Measurements from ENCODE around the gene CD300LB. TPM values are rescaled to one million over a fixed set of nuclear protein-coding genes. Genes with fewer than 3 reads are reported as not detected.

The CD300LB gene
- total RNA-seq, 1 experiment from 2014 or later, result not detected

DNA sequence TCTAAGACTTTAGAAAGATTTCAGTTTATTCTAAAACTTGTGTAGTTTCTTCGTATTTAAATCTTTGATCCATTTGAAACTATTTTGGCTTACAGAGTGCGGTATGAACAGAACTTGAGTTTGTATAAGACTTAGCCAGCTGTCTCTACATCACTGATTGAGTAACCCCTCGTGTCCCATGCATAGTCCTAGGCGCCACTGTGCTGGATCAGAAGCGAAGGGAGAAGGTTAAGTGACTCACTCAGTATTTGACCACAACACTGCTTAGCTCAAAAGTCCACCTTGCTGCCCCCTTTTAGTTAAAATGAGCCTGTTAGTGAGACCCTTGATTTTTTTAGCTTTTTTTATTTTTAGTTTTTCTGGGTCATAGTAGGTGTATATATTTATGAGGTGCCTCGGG, 28.4 kb downstream of the CD300LB start:
- H3K23ac ChIP-seq (ENCODE audit: insufficient read length, low read depth, low read length), result no peak overlapping the region
- H2BK5ac ChIP-seq (ENCODE audit: insufficient read length, low read length), result no peak overlapping the region
- H3K4me1 ChIP-seq (ENCODE audit: insufficient read depth, low read length), result no peaks in the 10 kb centered on the region
- Mint-ChIP-seq H3K9me3 (no peaks in the 10 kb centered on the region), H3K27ac (no peak overlapping the region), H3K4me1 (no peaks in the 10 kb centered on the region), H3K36me3 (ENCODE audit: insufficient read depth in 1 of 3, low read depth in 3 of 3) (no peaks in the 10 kb centered on the region), H3K27me3 (ENCODE audit: low read depth) (peaks cover 11% of the 10 kb centered on the region), H3K4me3 (no peak overlapping the region)
- H3K79me1 ChIP-seq (ENCODE audit: insufficient read depth, low read depth, low read length, poor library complexity, severe bottlenecking), result no peaks in the 10 kb centered on the region
- no peaks in the 10 kb centered on the region for H4K20me1 ChIP-seq (ENCODE audit: control insufficient read depth, insufficient read depth, insufficient read length)
- H2BK120ac ChIP-seq (ENCODE audit: low read depth, low read length, poor library complexity, severe bottlenecking), result no peak overlapping the region
- H2BK12ac ChIP-seq (ENCODE audit: insufficient read length, low read depth, low read length), result no peak overlapping the region
- no peak overlapping the region for H3K14ac ChIP-seq (ENCODE audit: insufficient read depth, low read length)
- H2BK15ac ChIP-seq (ENCODE audit: low read depth, low read length), result no peak overlapping the region
- H3K9ac ChIP-seq (ENCODE audit: extremely low read depth, insufficient read length, low read length), result no peak overlapping the region
- TF ChIP-seq, protein P1, sequence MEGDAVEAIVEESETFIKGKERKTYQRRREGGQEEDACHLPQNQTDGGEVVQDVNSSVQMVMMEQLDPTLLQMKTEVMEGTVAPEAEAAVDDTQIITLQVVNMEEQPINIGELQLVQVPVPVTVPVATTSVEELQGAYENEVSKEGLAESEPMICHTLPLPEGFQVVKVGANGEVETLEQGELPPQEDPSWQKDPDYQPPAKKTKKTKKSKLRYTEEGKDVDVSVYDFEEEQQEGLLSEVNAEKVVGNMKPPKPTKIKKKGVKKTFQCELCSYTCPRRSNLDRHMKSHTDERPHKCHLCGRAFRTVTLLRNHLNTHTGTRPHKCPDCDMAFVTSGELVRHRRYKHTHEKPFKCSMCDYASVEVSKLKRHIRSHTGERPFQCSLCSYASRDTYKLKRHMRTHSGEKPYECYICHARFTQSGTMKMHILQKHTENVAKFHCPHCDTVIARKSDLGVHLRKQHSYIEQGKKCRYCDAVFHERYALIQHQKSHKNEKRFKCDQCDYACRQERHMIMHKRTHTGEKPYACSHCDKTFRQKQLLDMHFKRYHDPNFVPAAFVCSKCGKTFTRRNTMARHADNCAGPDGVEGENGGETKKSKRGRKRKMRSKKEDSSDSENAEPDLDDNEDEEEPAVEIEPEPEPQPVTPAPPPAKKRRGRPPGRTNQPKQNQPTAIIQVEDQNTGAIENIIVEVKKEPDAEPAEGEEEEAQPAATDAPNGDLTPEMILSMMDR (conservative IDR thresholded peaks at IDR 0.05), result no peak
- no peak overlapping the region for H2AFZ ChIP-seq (ENCODE audit: low read length)
- no peak overlapping the region for H2AK5ac ChIP-seq (ENCODE audit: insufficient read length, low read length)
- H3K23me2 ChIP-seq (ENCODE audit: insufficient read length, low read depth, low read length, poor library complexity, severe bottlenecking), result no peaks in the 10 kb centered on the region
- no peak for DNase-seq
- no peak overlapping the region for H3K18ac ChIP-seq (ENCODE audit: insufficient read length, low read depth, low read length)
- H4K91ac ChIP-seq (ENCODE audit: insufficient read length, low read depth, low read length), result no peak overlapping the region
- no peaks in the 10 kb centered on the region for H3K9me3 ChIP-seq (ENCODE audit: control insufficient read depth, low read depth, low read length)
- WGBS (ENCODE audit: extremely low coverage, insufficient read length, low lambda C conversion rate), result no CpG with 5 or more reads among the region's 6 CpGs
- H4K5ac ChIP-seq (ENCODE audit: insufficient read length, low read depth, low read length), result no peak overlapping the region
- no peaks in the 10 kb centered on the region for H3K79me2 ChIP-seq (ENCODE audit: insufficient read depth, low read length)
- no peak overlapping the region for H3K27ac ChIP-seq (ENCODE audit: insufficient read length, low read depth, low read length)
- no peak overlapping the region for H2BK20ac ChIP-seq (ENCODE audit: low read depth, low read length, poor library complexity, severe bottlenecking)
- no peak overlapping the region for H3K4ac ChIP-seq (ENCODE audit: low read depth, low read length)
- no peak overlapping the region for H3T11ph ChIP-seq (ENCODE audit: low read length)
- no peak overlapping the region for H4K8ac ChIP-seq (replicated peaks; ENCODE audit: insufficient read length, low read depth, low read length)
- no peak overlapping the region for H3K56ac ChIP-seq (ENCODE audit: insufficient read length, low read depth, low read length)
- no peak overlapping the region for H3K4me2 ChIP-seq (ENCODE audit: insufficient read depth, insufficient read length, low read length)
- no peaks in the 10 kb centered on the region for H3K27me3 ChIP-seq (ENCODE audit: insufficient read depth, low read length)
